PC-9 (cell line): ENCODE data around the gene CACNA1D. TPM values are rescaled to one million over a fixed set of nuclear protein-coding genes. Genes with fewer than 3 reads are reported as not detected.

ENCODE experiments used
- BruUV-seq: library from RNA; stranded (reverse); fragments of 400-500 nt; replicated peaks from 2 replicates; lab custom pipeline; 2021; lab: Mats Ljungman, UMichigan
- CTCF ChIA-PET: fragments of 300-600 bp; sonication (Branson Sonifier 250); formaldehyde crosslinking; loops from one replicate; lab custom pipeline; 2022; ENCODE audit warnings: antibody characterized with exemption; lab: Charles Lee
- POLR2A ChIA-PET: fragments of 300-600 bp; sonication (Branson Sonifier 250); formaldehyde crosslinking; loops from one replicate; lab custom pipeline; 2022; ENCODE audit warnings: antibody characterized with exemption; ENCODE audit not compliant: unreplicated experiment; lab: Charles Lee
- DNase-seq, 2 experiments: peaks; one replicate each; pipeline versions ENCODE4 v3.0.0 to v3.0.0-alpha.2; 2015 to 2022; ENCODE audit warnings: mixed read lengths in 1 of 2
- H2AFZ ChIP-seq: fragments of 200-600 bp; sonication (generic); 2 replicates; pipeline ENCODE4 v1.8.1; 2017; ENCODE audit warnings: antibody characterized with exemption
- H3F3A ChIP-seq: fragments of 200-600 bp; sonication (generic); 2 replicates; pipeline ENCODE4 v1.8.1; 2017; ENCODE audit warnings: antibody characterized with exemption, mild to moderate bottlenecking, low read depth; ENCODE audit not compliant: insufficient read depth
- H3K27ac ChIP-seq: fragments of 200-600 bp; sonication (generic); 2 replicates; pipeline ENCODE4 v1.6.1; 2016; ENCODE audit warnings: mixed run types
- H3K27me3 ChIP-seq: fragments of 200-600 bp; sonication (generic); 2 replicates; pipeline ENCODE4 v1.6.1; 2016; ENCODE audit warnings: low read depth, mixed run types; ENCODE audit not compliant: insufficient read depth
- H3K36me3 ChIP-seq: fragments of 200-600 bp; sonication (generic); 2 replicates; pipeline ENCODE4 v1.6.1; 2016; ENCODE audit warnings: low read depth, mixed run types
- H3K4me1 ChIP-seq: fragments of 200-600 bp; sonication (generic); replicated peaks from 2 replicates; pipeline ENCODE4 v1.6.1; 2016; ENCODE audit warnings: mixed run types; ENCODE audit not compliant: insufficient read depth
- H3K4me2 ChIP-seq: fragments of 200-600 bp; sonication (generic); 2 replicates; pipeline ENCODE4 v1.6.1; 2017; ENCODE audit warnings: mixed run types
- H3K4me3 ChIP-seq: fragments of 200-600 bp; sonication (generic); 2 replicates; pipeline ENCODE4 v1.6.1; 2016; ENCODE audit warnings: mixed run types
- H3K79me2 ChIP-seq: fragments of 200-600 bp; sonication (generic); 2 replicates; pipeline ENCODE4 v1.6.1; 2017; ENCODE audit warnings: low read depth, mixed run types
- H3K9me2 ChIP-seq: fragments of 200-600 bp; sonication (generic); 2 replicates; pipeline ENCODE4 v1.8.1; 2017; ENCODE audit warnings: mild to moderate bottlenecking; ENCODE audit not compliant: insufficient read depth
- H3K9me3 ChIP-seq: fragments of 200-600 bp; sonication (generic); 2 replicates; pipeline ENCODE4 v1.8.1; 2016; ENCODE audit warnings: low read depth; ENCODE audit not compliant: insufficient read depth
- H4K20me1 ChIP-seq: fragments of 200-600 bp; sonication (generic); 2 replicates; pipeline ENCODE4 v1.8.1; 2017; ENCODE audit not compliant: insufficient read depth
- CTCF ChIP-seq: fragments of 200-600 bp; sonication (generic); conservative IDR thresholded peaks from 2 replicates; pipeline ENCODE4 v1.6.1; 2017; ENCODE audit warnings: mixed run types, antibody characterized with exemption, mild to moderate bottlenecking, moderate library complexity
- EZH2 ChIP-seq: fragments of 200-600 bp; sonication (generic); IDR thresholded peaks from 2 replicates; pipeline ENCODE4 v1.8.0; 2017; ENCODE audit warnings: antibody characterized with exemption, low read depth
- intact Hi-C: fragments of 100-400 bp; cut with micrococcal nuclease; formaldehyde crosslinking; loops from one replicate; pipeline ENCODE4 v1.10.0; 2022; ENCODE audit not compliant: unreplicated experiment
- total RNA-seq: library from RNA; stranded (reverse); gene quantifications from 2 replicates; pipeline ENCODE4 v1.2.3, GENCODE V29; 2021

Gene CACNA1D
- total RNA-seq, 1 experiment from 2014 or later: not detected

GRCh38 chr3:53830944-53831343, 336.5 kb downstream of the CACNA1D start:
- Histone ChIP-seq H3K4me3 (no peak overlapping the region), H3K9me2 (no peaks in the 10 kb centered on the region), H3K4me1 (no peaks in the 10 kb centered on the region), H3K27ac (no peak overlapping the region), H2AFZ (no peak overlapping the region), H3K9me3 (no peaks in the 10 kb centered on the region), H3F3A (no peaks in the 10 kb centered on the region), H3K27me3 (peaks cover 10% of the 10 kb centered on the region; the same call in 1 of the 2 replicates), H4K20me1 (no peaks in the 10 kb centered on the region), H3K4me2 (no peak overlapping the region), H3K36me3 (no peaks in the 10 kb centered on the region), H3K79me2 (no peaks in the 10 kb centered on the region)
- DNase-seq: no peak
- intact Hi-C loops: no loop called here
- ChIA-PET POLR2A (no interaction called here), CTCF (no interaction called here)
- BruUV-seq: no TSS peak
- TF ChIP-seq CTCF (no peak), EZH2 (no peak)

- Histone ChIP-seq H3K27ac (no peak overlapping the region), H3K9me2 (no peaks in the 10 kb centered on the region), H2AFZ (no peak overlapping the region), H3K4me3 (no peak overlapping the region), H3K9me3 (no peaks in the 10 kb centered on the region), H3K79me2 (no peaks in the 10 kb centered on the region), H3K27me3 (peaks cover 12% of the 10 kb centered on the region; the same call in 1 of the 2 replicates), H3K4me2 (no peak overlapping the region), H3K4me1 (no peaks in the 10 kb centered on the region), H4K20me1 (no peaks in the 10 kb centered on the region), H3K36me3 (no peaks in the 10 kb centered on the region), H3F3A (no peaks in the 10 kb centered on the region)
- intact Hi-C loops: no loop called here
- BruUV-seq: no TSS peak
- ChIA-PET POLR2A (no interaction called here), CTCF (no interaction called here)
- TF ChIP-seq EZH2 (no peak), CTCF (no peak)
- no peak for DNase-seq
These were observed 338.7 kb downstream of the CACNA1D start for GRCh38 chr3:53833053-53833645.

- intact Hi-C loops: no loop called here
- TF ChIP-seq CTCF: no peak
- TF ChIP-seq EZH2: no peak
- H3K9me3 ChIP-seq: no peaks in the 10 kb centered on the region
- peaks cover 12% of the 10 kb centered on the region; the same call in 1 of the 2 replicates for H3K27me3 ChIP-seq
- no peak for DNase-seq
- no peaks in the 10 kb centered on the region for H3K4me1 ChIP-seq
- H2AFZ ChIP-seq: no peak overlapping the region
- H3K4me3 ChIP-seq: no peak overlapping the region
- H3K4me2 ChIP-seq: no peak overlapping the region
- no TSS peak for BruUV-seq
- H4K20me1 ChIP-seq: no peaks in the 10 kb centered on the region
- ChIA-PET POLR2A (no interaction called here), CTCF (no interaction called here)
- H3K27ac ChIP-seq: no peak overlapping the region
- H3F3A ChIP-seq: no peaks in the 10 kb centered on the region
- H3K9me2 ChIP-seq: no peaks in the 10 kb centered on the region
- H3K36me3 ChIP-seq: no peaks in the 10 kb centered on the region
- no peaks in the 10 kb centered on the region for H3K79me2 ChIP-seq
These were observed 339.3 kb downstream of the CACNA1D start for GRCh38 chr3:53833700-53834099.
